Heart left ventricle (tissue), 16 donors: ENCODE results near the gene LY9. TPM values are rescaled to one million over a fixed set of nuclear protein-coding genes. Genes with fewer than 3 reads are reported as not detected.

Experiments used
- ATAC-seq, 4 donors: fragments of 200-7000 bp; cut with Tn5 transposase; one replicate each; pipeline ENCODE4 v1.9.1; 2020 to 2022; ENCODE audit warnings: moderate library complexity in 4 of 4, mild to moderate bottlenecking in 3 of 4, moderate number of reproducible peaks in 1 of 4
- DNase-seq, 5 donors: peaks; one replicate each; pipeline ENCODE4 v3.0.0-alpha.2; 2020
- H3K27ac ChIP-seq, 12 donors: fragments of 200-600 bp; sonication (generic) in 4 of 12; one replicate each; pipeline versions ENCODE4 v1.5.0 to v1.8.0; 2016 to 2022; ENCODE audit warnings: mild to moderate bottlenecking in 2 of 12
- H3K27me3 ChIP-seq, 9 donors: fragments of 200-600 bp; sonication (generic) in 2 of 9; one replicate each; pipeline versions ENCODE4 v1.5.1 to v1.8.0; 2016 to 2022; ENCODE audit warnings: mild to moderate bottlenecking in 3 of 9
- H3K36me3 ChIP-seq, 9 donors: fragments of 200-600 bp; sonication (generic) in 2 of 9; one replicate each; pipeline versions ENCODE4 v1.5.0 to v1.8.0; 2018 to 2022; ENCODE audit warnings: mild to moderate bottlenecking in 2 of 9
- H3K4me1 ChIP-seq, 12 donors: fragments of 200-600 bp; sonication (generic) in 4 of 12; one replicate each; pipeline versions ENCODE4 v1.5.0 to v1.8.0; 2016 to 2022; ENCODE audit warnings: mild to moderate bottlenecking in 3 of 12
- H3K4me3 ChIP-seq, 12 donors: fragments of 200-600 bp; sonication (generic) in 4 of 12; one replicate each; pipeline versions ENCODE4 v1.5.0 to v1.8.0; 2017 to 2022; ENCODE audit warnings: mild to moderate bottlenecking in 9 of 12, moderate library complexity in 4 of 12
- H3K9me3 ChIP-seq, 12 donors: fragments of 200-600 bp; sonication (generic) in 4 of 12; one replicate each; pipeline versions ENCODE4 v1.5.0 to v1.8.0; 2016 to 2022; ENCODE audit warnings: mild to moderate bottlenecking in 1 of 12
- POLR2A ChIP-seq, 2 donors: fragments of 450-650 bp; IDR thresholded peaks; one replicate each; pipeline ENCODE4 v1.6.1; 2017; ENCODE audit warnings: antibody characterized with exemption in 2 of 2, mild to moderate bottlenecking in 2 of 2, moderate library complexity in 2 of 2
- WGBS, 4 donors: extraction: QIAGEN DNeasy Blood & Tissue Kit in 2 of 4; methylation state at CpG; one replicate each; pipeline versions ENCODE4 v1.1.5 to v1.1.7; 2013 to 2018; 5-methylcytosine and 5-hydroxymethylcytosine counted together
- intact Hi-C, 10 donors: fragments of 100-400 bp; cut with DNase I; formaldehyde crosslinking; loops; one replicate each; pipeline versions ENCODE4 v1.11.1 to v1.14.2; 2022
- polyA plus RNA-seq, 2 donors: library from polyadenylated mRNA; stranded (reverse); fragments of 200-250 nt; gene quantifications; one replicate each; pipeline ENCODE4 v1.2.3, GENCODE V29; 2013
- total RNA-seq, 9 donors: library from RNA; depleted of rRNA in 2 of 9; stranded (reverse); fragments of >200 nt in 2 of 9; fragmentation: NEBNext Ultra II Directional in 3 of 9; extraction: Animal tissue kit (Norgen Biotek cat#: 25700) in 3 of 9; gene quantifications; one replicate each; pipeline versions ENCODE4 v1.1.0 to v1.2.4, GENCODE V29; 2016 to 2023
- TF ChIP-seq, protein P1 (sequence below), 12 donors: fragments of 200-600 bp; sonication (generic) in 4 of 12; IDR thresholded peaks; one replicate each; pipeline versions ENCODE4 v1.5.0 to v1.8.0; 2018 to 2022; ENCODE audit warnings: antibody characterized with exemption in 12 of 12, mild to moderate bottlenecking in 5 of 12
- donor health status: ischemic (EF 13 %, LVEDD 7.1; RV severe dilation, severe dysfunction).
- donor health status: healthy with polysubstance abuse.
- donor health status: DM: no; HTN: yes; CAD: no.
- donor health status: DM: no; HTN: no; CAD: no.
- donor health status: ischemic (EF 25% LVEDD 6.9; RV normal size, moderate dysfunction).
- donor health status: ischemic (EF 25% LVEDD 5.7; RV mildly dilated, moderate dysfunction).
- donor health status: healthy.
- donor health status: DM: yes; HTN: yes; CAD: no.
- donor health status: ischemic (EF 35%, LVEDD 5.7; RV mildly dilated, moderate dysfunction).
- donor health status: nonischemic (EF 11% LVEDD 7.7; RV severe dilation, severe dysfunction).
- donor health status: DM: yes; HTN: yes; CAD: no.
- donor health status: PGD.
- donor health status: ischemic (EF 29% LVEDD 5.4; RV normal size, mild dysfunction).
- donor health status: nonischemic (EF 23%, LVEDD 6.1; RV moderate dilation, normal function).

LY9 gene
- total and polyA plus RNA-seq, 11 donors: 0.06 to 2.5 (median 0.33) TPM; not detected in 5

DNA sequence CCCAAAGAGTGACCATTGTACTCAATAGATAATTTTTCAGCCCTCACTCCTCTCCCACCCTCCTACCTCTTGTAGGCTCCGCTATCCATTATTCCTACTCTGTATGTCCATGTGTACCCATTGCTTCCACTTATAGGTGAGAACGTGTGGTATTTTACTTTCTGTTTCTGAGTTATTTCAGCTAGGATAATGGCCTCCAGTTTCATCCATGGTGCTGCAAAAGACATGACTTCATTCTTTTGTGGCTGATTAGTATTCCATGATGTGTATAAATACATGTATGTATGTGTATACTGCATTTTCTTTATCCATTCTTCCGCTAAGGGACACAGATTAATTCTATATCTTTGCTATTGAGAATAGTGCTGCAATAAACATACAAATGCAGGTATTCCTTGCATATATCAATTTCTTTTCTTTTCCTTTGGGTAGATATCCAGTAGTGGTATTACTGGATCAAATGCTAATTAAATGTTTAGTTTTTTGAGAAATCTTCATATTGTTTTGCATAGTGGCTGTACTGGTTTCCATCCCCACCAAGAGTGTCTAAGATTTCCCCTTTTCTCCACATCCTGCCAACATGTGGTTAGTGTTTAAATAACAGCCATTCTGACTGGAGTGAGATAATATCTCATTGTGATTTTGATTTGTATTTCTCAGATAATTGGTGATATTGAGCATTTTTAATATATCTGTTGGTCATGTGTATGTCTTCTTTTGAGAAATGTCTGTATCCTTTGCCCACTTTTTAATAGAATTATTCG, 4.9 kb downstream of the LY9 start:
- H3K36me3 ChIP-seq: no peaks in the 10 kb centered on the region
- DNase-seq (no peak), ATAC-seq (no peak)
- peaks cover 0 to 6% (median under 1%) of the 10 kb centered on the region in 12 donors for H3K9me3 ChIP-seq
- peaks cover 0 to 9% (median 0%) of the 10 kb centered on the region in 12 donors for H3K4me1 ChIP-seq
- WGBS, 4 donors: 49 to 59% (median 51%) methylated on average over 4 of the region's 4 CpGs
- TF ChIP-seq, protein P1, sequence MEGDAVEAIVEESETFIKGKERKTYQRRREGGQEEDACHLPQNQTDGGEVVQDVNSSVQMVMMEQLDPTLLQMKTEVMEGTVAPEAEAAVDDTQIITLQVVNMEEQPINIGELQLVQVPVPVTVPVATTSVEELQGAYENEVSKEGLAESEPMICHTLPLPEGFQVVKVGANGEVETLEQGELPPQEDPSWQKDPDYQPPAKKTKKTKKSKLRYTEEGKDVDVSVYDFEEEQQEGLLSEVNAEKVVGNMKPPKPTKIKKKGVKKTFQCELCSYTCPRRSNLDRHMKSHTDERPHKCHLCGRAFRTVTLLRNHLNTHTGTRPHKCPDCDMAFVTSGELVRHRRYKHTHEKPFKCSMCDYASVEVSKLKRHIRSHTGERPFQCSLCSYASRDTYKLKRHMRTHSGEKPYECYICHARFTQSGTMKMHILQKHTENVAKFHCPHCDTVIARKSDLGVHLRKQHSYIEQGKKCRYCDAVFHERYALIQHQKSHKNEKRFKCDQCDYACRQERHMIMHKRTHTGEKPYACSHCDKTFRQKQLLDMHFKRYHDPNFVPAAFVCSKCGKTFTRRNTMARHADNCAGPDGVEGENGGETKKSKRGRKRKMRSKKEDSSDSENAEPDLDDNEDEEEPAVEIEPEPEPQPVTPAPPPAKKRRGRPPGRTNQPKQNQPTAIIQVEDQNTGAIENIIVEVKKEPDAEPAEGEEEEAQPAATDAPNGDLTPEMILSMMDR (IDR thresholded peaks at IDR 0.05): no peak
- no peak for TF ChIP-seq POLR2A (IDR thresholded peaks at IDR 0.05)
- H3K4me3 ChIP-seq: peak overlapping the region in 1 of 12 donors; percentile 16
- H3K27ac ChIP-seq: no peak overlapping the region
- no peaks in the 10 kb centered on the region for H3K27me3 ChIP-seq
- intact Hi-C loops: no loop called here

DNA sequence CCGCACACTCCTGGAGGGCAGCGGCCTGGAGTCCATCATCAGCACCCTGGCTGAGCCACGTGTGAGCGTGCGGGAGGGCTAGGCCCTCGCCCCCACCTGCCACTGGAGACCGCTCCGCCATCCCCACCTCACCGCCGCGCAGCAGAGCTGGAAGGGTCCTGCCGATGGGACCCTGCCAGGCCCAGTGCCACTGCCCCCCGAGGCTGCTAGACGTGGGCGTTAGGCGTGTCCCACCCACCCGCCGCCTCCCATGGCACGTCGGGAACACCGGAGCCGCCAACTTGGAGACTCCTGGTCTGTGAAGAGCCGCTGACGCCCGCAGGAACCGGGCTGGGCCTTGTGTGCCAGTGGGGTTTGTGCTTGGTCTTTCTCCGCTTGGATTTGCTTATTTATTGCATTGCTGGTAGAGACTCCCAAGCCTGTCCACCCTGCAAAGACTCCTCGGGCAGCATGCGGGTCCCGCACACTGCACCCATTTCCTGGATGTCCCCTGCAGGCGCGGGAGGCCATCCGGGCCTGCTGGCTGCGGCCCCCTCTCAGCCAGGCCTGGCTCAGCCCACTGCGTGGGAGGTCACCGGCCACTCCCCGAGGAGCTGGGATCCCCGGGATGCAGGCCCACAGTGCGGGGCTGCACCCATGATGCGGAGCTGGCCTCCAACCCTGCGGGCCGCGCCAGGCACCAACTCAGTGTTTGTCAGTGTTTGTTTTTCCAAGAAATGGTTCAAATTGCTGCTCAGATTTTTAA, 6.0 kb downstream of the LY9 start:
- Histone ChIP-seq H3K4me1 (peaks cover 0 to 9% (median 0%) of the 10 kb centered on the region in 12 donors), H3K27ac (no peak overlapping the region), H3K36me3 (no peaks in the 10 kb centered on the region), H3K9me3 (peaks cover 0 to 17% (median 11%) of the 10 kb centered on the region in 12 donors), H3K4me3 (no peak overlapping the region), H3K27me3 (no peaks in the 10 kb centered on the region)
- TF ChIP-seq POLR2A (IDR thresholded peaks at IDR 0.05): no peak
- TF ChIP-seq, protein P1 (IDR thresholded peaks at IDR 0.05): no peak
- peak in 1 of 4 donors; percentile 15 for ATAC-seq
- DNase-seq: no peak
- WGBS, 4 donors: 91 to 93% (median 91%) methylated on average over 39 to 43 of the region's 43 CpGs
- intact Hi-C loops: no loop called here

DNA sequence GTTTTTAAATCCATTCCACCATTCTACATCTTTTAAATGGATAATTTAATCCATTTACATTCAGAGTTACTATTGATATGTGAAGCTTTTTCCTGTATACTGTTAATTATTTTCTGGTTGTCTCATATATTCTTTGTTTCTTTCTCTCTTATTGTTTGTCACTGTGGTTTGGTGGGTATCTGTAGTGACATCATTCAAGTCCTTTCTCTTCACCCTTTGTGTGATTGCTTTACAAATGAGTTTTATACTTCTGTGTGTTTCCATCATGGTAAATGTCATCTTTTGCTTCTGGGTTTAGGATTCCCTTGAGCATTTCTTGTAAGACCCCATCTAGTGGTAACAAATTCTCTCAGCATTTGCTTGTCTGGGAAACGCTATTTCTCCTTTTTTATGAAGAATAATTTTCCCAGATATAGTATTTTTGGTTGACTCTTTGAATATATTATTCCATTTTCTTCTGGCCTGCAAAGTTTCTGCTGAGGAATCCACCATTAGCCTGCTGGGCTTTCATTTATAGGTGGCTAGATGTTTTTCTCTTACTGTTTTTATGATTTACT, 10.2 kb downstream of the LY9 start:
- intact Hi-C loops: no loop called here

More for the DNA sequence above, 10.2 kb downstream of the LY9 start:
- no peak for DNase-seq
- TF ChIP-seq POLR2A (IDR thresholded peaks at IDR 0.05): no peak
- TF ChIP-seq, protein P1 (IDR thresholded peaks at IDR 0.05): no peak
- no peaks in the 10 kb centered on the region for H3K36me3 ChIP-seq
- H3K27me3 ChIP-seq: peaks cover 0 to 4% (median 0%) of the 10 kb centered on the region in 9 donors
- H3K27ac ChIP-seq: no peak overlapping the region
- WGBS, 4 donors: 70 to 75% (median 75%) methylated on average over 1 of the region's 1 CpG
- peaks cover 0 to 27% (median 20%) of the 10 kb centered on the region in 12 donors for H3K9me3 ChIP-seq
- H3K4me3 ChIP-seq: no peak overlapping the region
- no peaks in the 10 kb centered on the region for H3K4me1 ChIP-seq
- ATAC-seq: no peak
